HEK293 (cell line): Measurements from ENCODE around the gene TMEM138.

Experiments used
- CTCF ChIA-PET: fragments of 350-600 bp; formaldehyde crosslinking; extraction: SDS; loops from one replicate; lab custom pipeline; 2021; ENCODE audit warnings: antibody characterized with exemption; lab: Yijun Ruan, JAX
- POLR2A ChIA-PET: fragments of 300-600 bp; formaldehyde crosslinking; extraction: SDS; loops from one replicate; lab custom pipeline; 2020; ENCODE audit warnings: antibody characterized with exemption, inconsistent platforms; lab: Yijun Ruan, JAX
- H3K27ac ChIP-seq: fragments of 200-500 bp; sonication (Bioruptor generic); 2 replicates; pipeline ENCODE4 v1.5.1; 2014; ENCODE audit warnings: low read depth, low read length, control low read depth, inconsistent platforms; ENCODE audit errors: extremely low read depth
- H3K36me3 ChIP-seq, 2 experiments: fragments of 200-500 bp in 1 of 2; sonication (Bioruptor generic) in 1 of 2; 1 replicate in 1 of 2; 2 replicates in 1 of 2; pipeline ENCODE4 v1.5.1; 2014 to 2017; ENCODE audit warnings: inconsistent platforms in 2 of 2, low read length in 2 of 2; ENCODE audit not compliant: control insufficient read depth in 2 of 2, insufficient read depth in 1 of 2
- H3K4me1 ChIP-seq: fragments of 200-500 bp; sonication (Bioruptor generic); 2 replicates; pipeline ENCODE4 v1.5.1; 2014; ENCODE audit warnings: mild to moderate bottlenecking, low read length, inconsistent platforms; ENCODE audit not compliant: control insufficient read depth, insufficient read depth
- H3K4me3 ChIP-seq: 2 replicates; pipeline ENCODE4 v1.5.1; 2011; ENCODE audit warnings: low read depth, mild to moderate bottlenecking, control low read depth, low read length, moderate library complexity
- H3K9me3 ChIP-seq: fragments of 200-500 bp; sonication (Bioruptor generic); 2 replicates; pipeline ENCODE4 v1.5.1; 2014; ENCODE audit warnings: low read depth, low read length, inconsistent platforms; ENCODE audit not compliant: control insufficient read depth, insufficient read depth
- SCRT2 ChIP-seq: fragments of 450-650 bp; formaldehyde crosslinking; IDR thresholded peaks from 2 replicates; pipeline ENCODE4 v1.5.1; 2016; ENCODE audit warnings: missing biosample characterization, missing genetic modification characterization
- ZBTB8A ChIP-seq: fragments of 450-650 bp; formaldehyde crosslinking; IDR thresholded peaks from 2 replicates; pipeline ENCODE4 v1.5.1; 2016; ENCODE audit warnings: missing biosample characterization, missing genetic modification characterization
- ZNF148 ChIP-seq: fragments of 450-650 bp; formaldehyde crosslinking; IDR thresholded peaks from 2 replicates; pipeline ENCODE4 v1.5.0; 2017; ENCODE audit warnings: missing biosample characterization, missing genetic modification characterization, borderline replicate concordance
- ZNF449 ChIP-seq: fragments of 450-650 bp; formaldehyde crosslinking; IDR thresholded peaks from 2 replicates; pipeline ENCODE4 v1.5.1; 2017; ENCODE audit warnings: missing biosample characterization, mild to moderate bottlenecking, missing genetic modification characterization, moderate library complexity
- ZNF473 ChIP-seq: fragments of 450-650 bp; formaldehyde crosslinking; IDR thresholded peaks from 2 replicates; pipeline ENCODE4 v1.5.1; 2017; ENCODE audit warnings: missing biosample characterization, missing genetic modification characterization
- ZNF501 ChIP-seq: fragments of 450-650 bp; formaldehyde crosslinking; IDR thresholded peaks from 2 replicates; pipeline ENCODE4 v1.5.1; 2016; ENCODE audit warnings: missing biosample characterization, missing genetic modification characterization
- ZNF544 ChIP-seq: fragments of 450-650 bp; formaldehyde crosslinking; IDR thresholded peaks from 2 replicates; pipeline ENCODE4 v1.5.0; 2017; ENCODE audit warnings: missing biosample characterization, missing genetic modification characterization
- ZNF560 ChIP-seq: fragments of 450-650 bp; formaldehyde crosslinking; IDR thresholded peaks from 2 replicates; pipeline ENCODE4 v1.5.1; 2017; ENCODE audit warnings: missing biosample characterization, missing genetic modification characterization, borderline replicate concordance
- ZNF571 ChIP-seq: fragments of 450-650 bp; formaldehyde crosslinking; IDR thresholded peaks from 2 replicates; pipeline ENCODE4 v1.5.0; 2017; ENCODE audit warnings: missing biosample characterization, missing genetic modification characterization
- ZNF600 ChIP-seq: fragments of 450-650 bp; formaldehyde crosslinking; IDR thresholded peaks from 2 replicates; pipeline ENCODE4 v1.5.1; 2016; ENCODE audit warnings: missing biosample characterization, missing genetic modification characterization
- ZNF664 ChIP-seq: fragments of 450-650 bp; formaldehyde crosslinking; IDR thresholded peaks from 2 replicates; pipeline ENCODE4 v1.5.1; 2016; ENCODE audit warnings: missing biosample characterization, missing genetic modification characterization
- ZNF670 ChIP-seq: fragments of 450-650 bp; formaldehyde crosslinking; IDR thresholded peaks from 2 replicates; pipeline ENCODE4 v1.5.1; 2016; ENCODE audit warnings: missing biosample characterization, missing genetic modification characterization, low read depth
- ZNF747 ChIP-seq: fragments of 450-650 bp; formaldehyde crosslinking; IDR thresholded peaks from 2 replicates; pipeline ENCODE4 v1.5.1; 2016; ENCODE audit warnings: missing biosample characterization, missing genetic modification characterization
- ZNF777 ChIP-seq: fragments of 450-650 bp; formaldehyde crosslinking; IDR thresholded peaks from 2 replicates; pipeline ENCODE4 v1.5.1; 2017; ENCODE audit warnings: missing biosample characterization, missing genetic modification characterization, borderline replicate concordance
- TF ChIP-seq, protein P1 (sequence below): fragments of 450-650 bp; formaldehyde crosslinking; IDR thresholded peaks from 2 replicates; pipeline ENCODE4 v1.5.1; 2016; ENCODE audit warnings: missing biosample characterization, missing genetic modification characterization
- TF ChIP-seq, protein P2 (sequence below): fragments of 450-650 bp; formaldehyde crosslinking; optimal IDR thresholded peaks from 2 replicates; pipeline ENCODE3; 2016; ENCODE audit warnings: missing biosample characterization, mild to moderate bottlenecking, missing genetic modification characterization

Gene TMEM138

DNA sequence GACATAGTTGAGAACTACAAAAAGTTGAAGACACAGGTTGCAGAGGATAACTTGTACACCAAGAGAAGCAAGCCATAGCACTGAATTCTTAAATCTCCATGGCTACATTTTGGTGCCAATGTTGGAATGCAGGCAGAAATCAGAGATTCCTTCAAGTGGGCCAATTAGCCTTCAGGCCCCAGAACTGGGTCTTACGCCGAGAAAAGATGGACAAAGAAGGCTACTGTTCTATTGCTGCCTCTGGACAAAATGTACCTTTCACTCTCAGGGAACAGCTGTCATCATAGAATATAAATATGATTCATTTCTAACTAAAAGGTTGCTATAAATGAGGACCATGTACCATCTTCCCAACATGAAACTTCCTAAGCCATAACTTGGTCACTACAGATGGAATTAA, 43.9 kb downstream of the TMEM138 start:
- POLR2A ChIA-PET = no interaction called here
- TF ChIP-seq, protein P1, sequence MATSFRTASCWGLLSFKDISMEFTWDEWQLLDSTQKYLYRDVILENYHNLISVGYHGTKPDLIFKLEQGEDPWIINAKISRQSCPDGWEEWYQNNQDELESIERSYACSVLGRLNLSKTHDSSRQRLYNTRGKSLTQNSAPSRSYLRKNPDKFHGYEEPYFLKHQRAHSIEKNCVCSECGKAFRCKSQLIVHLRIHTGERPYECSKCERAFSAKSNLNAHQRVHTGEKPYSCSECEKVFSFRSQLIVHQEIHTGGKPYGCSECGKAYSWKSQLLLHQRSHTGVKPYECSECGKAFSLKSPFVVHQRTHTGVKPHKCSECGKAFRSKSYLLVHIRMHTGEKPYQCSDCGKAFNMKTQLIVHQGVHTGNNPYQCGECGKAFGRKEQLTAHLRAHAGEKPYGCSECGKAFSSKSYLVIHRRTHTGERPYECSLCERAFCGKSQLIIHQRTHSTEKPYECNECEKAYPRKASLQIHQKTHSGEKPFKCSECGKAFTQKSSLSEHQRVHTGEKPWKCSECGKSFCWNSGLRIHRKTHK = no peak
- TF ChIP-seq ZNF670 (tag by site-specific recombination) (no peak), ZNF148 (tag by site-specific recombination) (no peak), ZNF449 (no peak), ZNF747 (tag by site-specific recombination) (no peak), ZNF560 (tag by site-specific recombination) (no peak), ZNF473 (tag by site-specific recombination) (no peak)
- TF ChIP-seq, protein P2, sequence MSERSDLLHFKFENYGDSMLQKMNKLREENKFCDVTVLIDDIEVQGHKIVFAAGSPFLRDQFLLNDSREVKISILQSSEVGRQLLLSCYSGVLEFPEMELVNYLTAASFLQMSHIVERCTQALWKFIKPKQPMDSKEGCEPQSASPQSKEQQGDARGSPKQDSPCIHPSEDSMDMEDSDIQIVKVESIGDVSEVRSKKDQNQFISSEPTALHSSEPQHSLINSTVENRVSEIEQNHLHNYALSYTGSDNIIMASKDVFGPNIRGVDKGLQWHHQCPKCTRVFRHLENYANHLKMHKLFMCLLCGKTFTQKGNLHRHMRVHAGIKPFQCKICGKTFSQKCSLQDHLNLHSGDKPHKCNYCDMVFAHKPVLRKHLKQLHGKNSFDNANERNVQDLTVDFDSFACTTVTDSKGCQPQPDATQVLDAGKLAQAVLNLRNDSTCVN (tag by site-specific recombination) = no peak
- Histone ChIP-seq H3K4me3 (no peak overlapping the region), H3K4me1 (no peaks in the 10 kb centered on the region), H3K27ac (no peak overlapping the region), H3K36me3 (peaks cover 24 to 93% of the 10 kb centered on the region in 2 experiments), H3K9me3 (no peaks in the 10 kb centered on the region)
- CTCF ChIA-PET = no interaction called here

- H3K9me3 ChIP-seq = no peaks in the 10 kb centered on the region
- ChIA-PET POLR2A (interaction anchor here (1.1 kb wide), 1 partner anchor 41 kb away, joined by 3 read pairs; no protein-coding TSS in a partner anchor), CTCF (no interaction called here)
- no peak overlapping the region for H3K27ac ChIP-seq
- no peak overlapping the region for H3K4me3 ChIP-seq
- H3K36me3 ChIP-seq = peaks cover 33 to 94% of the 10 kb centered on the region in 2 experiments
- TF ChIP-seq ZNF544 (tag by site-specific recombination) = no peak
- TF ChIP-seq ZNF600 = no peak
- TF ChIP-seq ZBTB8A (tag by site-specific recombination) = no peak
- TF ChIP-seq ZNF664 = no peak
- TF ChIP-seq ZNF777 (tag by site-specific recombination) = no peak
- TF ChIP-seq SCRT2 (tag by site-specific recombination) = peak; percentile 66; the same call in 1 of the 2 replicates
- no peak for TF ChIP-seq ZNF571
- TF ChIP-seq ZNF501 (tag by site-specific recombination) = no peak
- no peaks in the 10 kb centered on the region for H3K4me1 ChIP-seq
Observed at GRCh38 chr11:61406991-61407728, 45.0 kb downstream of the TMEM138 start.
